T-helper 17 cell (primary cell): ENCODE measurements around the gene TXNDC2. TPM values are rescaled to one million over a fixed set of nuclear protein-coding genes. Genes with fewer than 3 reads are reported as not detected.
"Not testable (repeated sequence)": the region's sequence is repeated elsewhere in the genome, so short reads cannot be mapped to it uniquely, and the experiment has no call there.

Experiments used
- ATAC-seq: fragments of 150-1000 bp; cut with Tn5 transposase; 2 replicates; pipeline ENCODE4 v1.10.0; 2021; ENCODE audit warnings: mild to moderate bottlenecking, moderate library complexity
- DNase-seq, 3 donors: peaks; one replicate each; pipeline versions ENCODE4 v3.0.0 to v3.0.0-alpha.2; 2020 to 2021
- H3K9me3 ChIP-seq: one replicate; pipeline ENCODE4 v1.7.0; 2013; ENCODE audit warnings: low read length, mild to moderate bottlenecking; ENCODE audit not compliant: control insufficient read depth, poor library complexity, severe bottlenecking
- H3K27ac Mint-ChIP-seq: one replicate; pipeline ENCODE4 v1.8.0; 2022; ENCODE audit warnings: mild to moderate bottlenecking, moderate library complexity, mixed read lengths
- H3K27me3 Mint-ChIP-seq: one replicate; pipeline ENCODE4 v1.8.0; 2022; ENCODE audit warnings: mixed read lengths
- H3K36me3 Mint-ChIP-seq: one replicate; pipeline ENCODE4 v1.8.0; 2022; ENCODE audit warnings: low read depth, mixed read lengths
- H3K4me1 Mint-ChIP-seq: one replicate; pipeline ENCODE4 v1.8.0; 2022; ENCODE audit warnings: mild to moderate bottlenecking, mixed read lengths
- H3K4me3 Mint-ChIP-seq: one replicate; pipeline ENCODE4 v1.8.0; 2022; ENCODE audit warnings: mild to moderate bottlenecking, moderate library complexity, mixed read lengths
- total RNA-seq, 4 donors: library from RNA in 2 of 4; stranded (reverse) in 2 of 4; gene quantifications; one replicate each; pipeline ENCODE4 v1.2.3 and lab custom pipeline; 2022 to 2026

TXNDC2 gene
- total RNA-seq, 2 donors from 2014 or later, result not detected

- H3K27ac Mint-ChIP-seq, result no peak overlapping the region
These were observed 33.3 kb upstream of the TXNDC2 start for GRCh38 chr18:9852266-9853081.

GRCh38 chr18:9854801-9855676 is 30.7 kb upstream of the TXNDC2 start:
- H3K27ac Mint-ChIP-seq, result no peak overlapping the region
- ATAC-seq (no peak), DNase-seq (no peak)
- no peaks in the 10 kb centered on the region for H3K9me3 ChIP-seq
- peaks cover 4% of the 10 kb centered on the region for H3K36me3 Mint-ChIP-seq
- peaks cover 10% of the 10 kb centered on the region for H3K27me3 Mint-ChIP-seq
- H3K4me1 Mint-ChIP-seq, result no peaks in the 10 kb centered on the region
- H3K4me3 Mint-ChIP-seq, result no peak overlapping the region

More at GRCh38 chr18:9852266-9853081, 33.3 kb upstream of the TXNDC2 start:
- H3K27me3 Mint-ChIP-seq, result peaks cover 35% of the 10 kb centered on the region
- peaks cover 4% of the 10 kb centered on the region for H3K4me1 Mint-ChIP-seq
- peaks cover 9% of the 10 kb centered on the region for H3K36me3 Mint-ChIP-seq
- no peak overlapping the region for H3K4me3 Mint-ChIP-seq
- no peaks in the 10 kb centered on the region for H3K9me3 ChIP-seq
- DNase-seq (no peak), ATAC-seq (no peak)

GRCh38 chr18:9855681-9856080 is 30.1 kb upstream of the TXNDC2 start:
- no peak overlapping the region for H3K27ac Mint-ChIP-seq
- DNase-seq (no peak), ATAC-seq (no peak)
- H3K4me1 Mint-ChIP-seq, result no peaks in the 10 kb centered on the region
- H3K27me3 Mint-ChIP-seq, result peaks cover 10% of the 10 kb centered on the region
- H3K4me3 Mint-ChIP-seq, result no peak overlapping the region
- peaks cover 4% of the 10 kb centered on the region for H3K36me3 Mint-ChIP-seq
- H3K9me3 ChIP-seq, result no peaks in the 10 kb centered on the region

- no peaks in the 10 kb centered on the region for H3K4me1 Mint-ChIP-seq
- ATAC-seq, result no peak
These were observed 29.7 kb upstream of the TXNDC2 start for GRCh38 chr18:9856092-9856491.

GRCh38 chr18:9857479-9857998 is 28.2 kb upstream of the TXNDC2 start:
- H3K4me1 Mint-ChIP-seq, H3K9me3 ChIP-seq, DNase-seq, ATAC-seq, H3K36me3 Mint-ChIP-seq, H3K4me3 Mint-ChIP-seq, H3K27ac Mint-ChIP-seq: not testable (repeated sequence)
- peaks cover 11% of the 10 kb centered on the region for H3K27me3 Mint-ChIP-seq

More at GRCh38 chr18:9856092-9856491, 29.7 kb upstream of the TXNDC2 start:
- no peak overlapping the region for H3K4me3 Mint-ChIP-seq
- no peak for DNase-seq
- H3K27me3 Mint-ChIP-seq, result peaks cover 10% of the 10 kb centered on the region
- peaks cover 4% of the 10 kb centered on the region for H3K36me3 Mint-ChIP-seq
- H3K9me3 ChIP-seq, result no peaks in the 10 kb centered on the region
- no peak overlapping the region for H3K27ac Mint-ChIP-seq

GRCh38 chr18:9858642-9859041 is 27.1 kb upstream of the TXNDC2 start:
- H3K9me3 ChIP-seq, result no peaks in the 10 kb centered on the region
- Mint-ChIP-seq H3K4me1 (no peaks in the 10 kb centered on the region), H3K27ac (no peak overlapping the region), H3K36me3 (peaks cover 2% of the 10 kb centered on the region), H3K27me3 (peaks cover 15% of the 10 kb centered on the region), H3K4me3 (no peak overlapping the region)
- ATAC-seq (no peak), DNase-seq (no peak)

- Mint-ChIP-seq H3K4me1 (no peaks in the 10 kb centered on the region), H3K36me3 (peaks cover 2% of the 10 kb centered on the region), H3K27me3 (peaks cover 15% of the 10 kb centered on the region), H3K4me3 (no peak overlapping the region), H3K27ac (no peak overlapping the region)
- DNase-seq (no peak), ATAC-seq (no peak)
- H3K9me3 ChIP-seq, result no peaks in the 10 kb centered on the region
These were observed 26.5 kb upstream of the TXNDC2 start for GRCh38 chr18:9859232-9859631.

GRCh38 chr18:9860682-9861081 is 25.1 kb upstream of the TXNDC2 start:
- peaks cover 12% of the 10 kb centered on the region for H3K27me3 Mint-ChIP-seq
- no peak for ATAC-seq

GRCh38 chr18:9861157-9861556 is 24.6 kb upstream of the TXNDC2 start:
- Mint-ChIP-seq H3K27me3 (peaks cover 7% of the 10 kb centered on the region), H3K27ac (no peak overlapping the region), H3K4me1 (no peaks in the 10 kb centered on the region), H3K36me3 (peaks cover 2% of the 10 kb centered on the region), H3K4me3 (no peak overlapping the region)
- no peaks in the 10 kb centered on the region for H3K9me3 ChIP-seq
- no peak for ATAC-seq
- DNase-seq, result no peak

More at GRCh38 chr18:9860682-9861081, 25.1 kb upstream of the TXNDC2 start:
- no peak overlapping the region for H3K27ac Mint-ChIP-seq
- no peaks in the 10 kb centered on the region for H3K4me1 Mint-ChIP-seq
- H3K9me3 ChIP-seq, result no peaks in the 10 kb centered on the region
- H3K4me3 Mint-ChIP-seq, result no peak overlapping the region
- H3K36me3 Mint-ChIP-seq, result peaks cover 2% of the 10 kb centered on the region
- DNase-seq, result no peak

- ATAC-seq, result no peak
- DNase-seq, result no peak
- Mint-ChIP-seq H3K4me1 (no peaks in the 10 kb centered on the region), H3K27me3 (peaks cover 5% of the 10 kb centered on the region), H3K4me3 (no peak overlapping the region), H3K27ac (no peak overlapping the region), H3K36me3 (peaks cover 2% of the 10 kb centered on the region)
- H3K9me3 ChIP-seq, result no peaks in the 10 kb centered on the region
These were observed 23.8 kb upstream of the TXNDC2 start for GRCh38 chr18:9861933-9862332.

- Mint-ChIP-seq H3K4me3 (no peak overlapping the region), H3K4me1 (no peaks in the 10 kb centered on the region), H3K36me3 (peaks cover 2% of the 10 kb centered on the region), H3K27ac (no peak overlapping the region), H3K27me3 (peaks cover 5% of the 10 kb centered on the region)
- no peaks in the 10 kb centered on the region for H3K9me3 ChIP-seq
- DNase-seq (no peak), ATAC-seq (no peak)
These were observed 23.1 kb upstream of the TXNDC2 start for GRCh38 chr18:9862686-9863085.

GRCh38 chr18:9863282-9863681 is 22.5 kb upstream of the TXNDC2 start:
- DNase-seq, result no peak
- Mint-ChIP-seq H3K4me1 (no peaks in the 10 kb centered on the region), H3K27me3 (peaks cover 5% of the 10 kb centered on the region), H3K27ac (no peak overlapping the region), H3K36me3 (peaks cover 2% of the 10 kb centered on the region), H3K4me3 (no peak overlapping the region)
- no peaks in the 10 kb centered on the region for H3K9me3 ChIP-seq
- no peak for ATAC-seq

- Mint-ChIP-seq H3K4me3 (no peak overlapping the region), H3K4me1 (no peaks in the 10 kb centered on the region), H3K36me3 (no peaks in the 10 kb centered on the region), H3K27me3 (peaks cover 31% of the 10 kb centered on the region), H3K27ac (no peak overlapping the region)
- ATAC-seq (no peak), DNase-seq (no peak)
- no peaks in the 10 kb centered on the region for H3K9me3 ChIP-seq
These were observed 19.8 kb upstream of the TXNDC2 start for GRCh38 chr18:9865764-9866490.
